H1 (cell line): ENCODE data around the gene PPP2R2C. TPM values are rescaled to one million over a fixed set of nuclear protein-coding genes. Genes with fewer than 3 reads are reported as not detected.
A peak's percentile ranks its signal among the peaks of the same experiment; 100 is the strongest.

Source experiments
- CTCF ChIA-PET: fragments of 300-600 bp; sonication (Branson Sonifier 250); formaldehyde crosslinking; loops from one replicate; lab custom pipeline; 2021; ENCODE audit not compliant: partially characterized antibody; lab: Charles Lee
- POLR2A ChIA-PET: fragments of 300-600 bp; sonication (Branson Sonifier 250); formaldehyde crosslinking; loops from one replicate; lab custom pipeline; 2021; ENCODE audit warnings: inconsistent platforms; ENCODE audit not compliant: partially characterized antibody; lab: Charles Lee
- DNase-seq, 2 experiments: peaks; one replicate each; pipeline versions ENCODE4 v3.0.0 to v3.0.0-alpha.2; 2010 to 2022; ENCODE audit warnings: low spot score in 2 of 2, low read depth in 1 of 2, mixed read lengths in 1 of 2
- FAIRE-seq: peaks from 2 replicates; lab custom pipeline; 2011; peaks lifted over from hg19 to GRCh38; lab: Jason Lieb, UNC
- H2AFZ ChIP-seq: 2 replicates; pipeline ENCODE4 v1.8.1; 2012; ENCODE audit warnings: low read length, inconsistent platforms
- H2AK5ac ChIP-seq: 2 replicates; pipeline ENCODE4 v1.6.1; 2013; ENCODE audit warnings: low read depth, low read length
- H2BK120ac ChIP-seq: replicated peaks from 2 replicates; pipeline ENCODE3; 2013; ENCODE audit warnings: low read depth, low read length, inconsistent platforms
- H2BK12ac ChIP-seq: 2 replicates; pipeline ENCODE4 v1.6.1; 2013; ENCODE audit warnings: low read depth, low read length
- H2BK15ac ChIP-seq: 2 replicates; pipeline ENCODE4 v1.6.1; 2013; ENCODE audit warnings: low read length
- H2BK20ac ChIP-seq: 2 replicates; pipeline ENCODE4 v1.6.1; 2013; ENCODE audit warnings: low read length
- H2BK5ac ChIP-seq: 2 replicates; pipeline ENCODE4 v1.6.1; 2013; ENCODE audit warnings: low read depth, low read length
- H3K14ac ChIP-seq: 2 replicates; pipeline ENCODE4 v1.6.1; 2013; ENCODE audit warnings: inconsistent platforms; ENCODE audit not compliant: insufficient read length
- H3K18ac ChIP-seq: 2 replicates; pipeline ENCODE4 v1.6.1; 2013; ENCODE audit warnings: low read length; ENCODE audit errors: extremely low read depth
- H3K23ac ChIP-seq: 2 replicates; pipeline ENCODE4 v1.6.1; 2013; ENCODE audit warnings: inconsistent platforms; ENCODE audit not compliant: insufficient read length
- H3K23me2 ChIP-seq: 2 replicates; pipeline ENCODE4 v1.6.1; 2013; ENCODE audit warnings: low read depth, low read length
- H3K27ac ChIP-seq: 2 replicates; pipeline ENCODE4 v1.6.1; 2011; ENCODE audit warnings: low read depth, low read length, inconsistent platforms
- H3K27me3 ChIP-seq, 4 experiments: replicated peaks in 1 of 4; 1 replicate in 1 of 4; 2 replicates in 3 of 4; pipeline versions ENCODE4 v1.6.1 to v1.8.1; 2011 to 2013; ENCODE audit warnings: low read length in 3 of 4, mild to moderate bottlenecking in 3 of 4, inconsistent platforms in 2 of 4, mixed read lengths in 2 of 4, moderate library complexity in 1 of 4; ENCODE audit not compliant: control insufficient read depth in 3 of 4, insufficient read depth in 3 of 4; ENCODE audit errors: extremely low read depth in 1 of 4
- H3K36me3 ChIP-seq, 4 experiments: 2 replicates each; pipeline versions ENCODE4 v1.6.1 to v1.8.1; 2011 to 2013; ENCODE audit warnings: mild to moderate bottlenecking in 4 of 4, low read length in 3 of 4, moderate library complexity in 2 of 4, control low read depth in 1 of 4, inconsistent platforms in 1 of 4; ENCODE audit not compliant: insufficient read depth in 4 of 4, control insufficient read depth in 2 of 4
- H3K4ac ChIP-seq: replicated peaks from 2 replicates; pipeline ENCODE3; 2013; ENCODE audit warnings: low read length, low read depth, mixed read lengths, inconsistent platforms; ENCODE audit not compliant: insufficient read length
- H3K4me1 ChIP-seq, 4 experiments: replicated peaks in 1 of 4; 1 replicate in 1 of 4; 2 replicates in 3 of 4; pipeline versions ENCODE4 v1.6.1 to v1.8.1; 2011 to 2013; ENCODE audit warnings: low read length in 3 of 4, inconsistent platforms in 2 of 4, mixed read lengths in 1 of 4; ENCODE audit not compliant: insufficient read depth in 4 of 4, control insufficient read depth in 3 of 4
- H3K4me2 ChIP-seq, 2 experiments: 2 replicates each; pipeline versions ENCODE4 v1.6.1 to v1.8.1; 2011 to 2013; ENCODE audit warnings: low read depth in 2 of 2, low read length in 2 of 2, control low read depth in 1 of 2, inconsistent platforms in 1 of 2, mild to moderate bottlenecking in 1 of 2; ENCODE audit not compliant: insufficient read depth in 1 of 2
- H3K4me3 ChIP-seq, 4 experiments: fragments of 200-600, 300-600 bp in 1 of 4; sonication (generic), shearing (Covaris generic), sonication (Bioruptor Twin) in 1 of 4; 2 replicates each; pipeline versions ENCODE4 v1.5.1 to v1.8.1; 2011 to 2016; ENCODE audit warnings: low read length in 4 of 4, low read depth in 3 of 4, control low read depth in 2 of 4, inconsistent platforms in 2 of 4, mild to moderate bottlenecking in 2 of 4, mixed read lengths in 1 of 4, moderate library complexity in 1 of 4; ENCODE audit not compliant: insufficient read depth in 2 of 4; ENCODE audit errors: extremely low read depth in 1 of 4
- H3K56ac ChIP-seq: replicated peaks from 2 replicates; pipeline ENCODE3; 2013; ENCODE audit warnings: low read depth, mild to moderate bottlenecking, mixed read lengths, low read length, inconsistent platforms; ENCODE audit not compliant: insufficient read length
- H3K79me1 ChIP-seq: 2 replicates; pipeline ENCODE4 v1.6.1; 2013; ENCODE audit warnings: low read depth, low read length, control low read depth
- H3K79me2 ChIP-seq, 2 experiments: 2 replicates each; pipeline versions ENCODE4 v1.6.1 to v1.8.1; 2012 to 2013; ENCODE audit warnings: low read length in 2 of 2, mild to moderate bottlenecking in 2 of 2, inconsistent platforms in 1 of 2; ENCODE audit not compliant: insufficient read depth in 2 of 2, control insufficient read depth in 1 of 2
- H3K9ac ChIP-seq, 4 experiments: replicated peaks in 1 of 4; 1 replicate in 1 of 4; 2 replicates in 3 of 4; pipeline versions ENCODE4 v1.6.1 to v1.8.1; 2011 to 2013; ENCODE audit warnings: low read depth in 3 of 4, low read length in 3 of 4, control low read depth in 2 of 4, mild to moderate bottlenecking in 2 of 4, moderate library complexity in 2 of 4, inconsistent platforms in 1 of 4; ENCODE audit errors: extremely low read depth in 1 of 4
- H3K9me3 ChIP-seq, 2 experiments: 2 replicates each; pipeline versions ENCODE4 v1.6.1 to v1.8.1; 2012 to 2013; ENCODE audit warnings: mild to moderate bottlenecking in 2 of 2, moderate library complexity in 2 of 2, control low read depth in 1 of 2, inconsistent platforms in 1 of 2, low read depth in 1 of 2, low read length in 1 of 2, mixed read lengths in 1 of 2; ENCODE audit not compliant: insufficient read depth in 2 of 2
- H4K20me1 ChIP-seq, 2 experiments: replicated peaks in 1 of 2; 2 replicates each; pipeline versions ENCODE3 to v1.8.1; 2011 to 2013; ENCODE audit warnings: inconsistent platforms in 2 of 2, low read length in 2 of 2, mild to moderate bottlenecking in 1 of 2; ENCODE audit not compliant: insufficient read depth in 2 of 2, control insufficient read depth in 1 of 2
- H4K5ac ChIP-seq: 2 replicates; pipeline ENCODE4 v1.6.1; 2013; ENCODE audit warnings: low read length, low read depth, mixed read lengths, inconsistent platforms; ENCODE audit not compliant: insufficient read length
- H4K8ac ChIP-seq: 2 replicates; pipeline ENCODE4 v1.8.0; 2013; ENCODE audit warnings: mild to moderate bottlenecking, moderate library complexity, low read length, inconsistent platforms; ENCODE audit not compliant: insufficient read depth; ENCODE audit errors: extremely low read depth
- H4K91ac ChIP-seq: replicated peaks from 2 replicates; pipeline ENCODE3; 2013; ENCODE audit warnings: low read length, mixed read lengths, inconsistent platforms; ENCODE audit not compliant: insufficient read length
- NANOG ChIP-seq: IDR thresholded peaks from 2 replicates; pipeline ENCODE4 v1.6.1; 2011; ENCODE audit warnings: low read length, low read depth, mild to moderate bottlenecking, inconsistent platforms; ENCODE audit not compliant: insufficient read depth, poor library complexity, severe bottlenecking
- POLR2A ChIP-seq, 2 experiments: IDR thresholded peaks; 1 replicate in 1 of 2; 2 replicates in 1 of 2; pipeline ENCODE4 v1.6.1; 2011; ENCODE audit warnings: low read depth in 2 of 2, low read length in 2 of 2, mild to moderate bottlenecking in 2 of 2; ENCODE audit errors: control extremely low read depth in 1 of 2
- SIRT6 ChIP-seq: IDR thresholded peaks from one replicate; pipeline ENCODE4 v1.7.1; 2012; ENCODE audit warnings: low read length, inconsistent platforms
- WGBS, 2 experiments: shearing (Covaris generic) in 1 of 2; methylation state at CpG; one replicate each; pipeline versions ENCODE4 v1.1.6 to v1.1.7; 2013 to 2015; ENCODE audit warnings: low lambda C conversion rate in 2 of 2, mixed read lengths in 2 of 2, inconsistent platforms in 1 of 2, low coverage in 1 of 2, missing lambda C conversion rate in 1 of 2; ENCODE audit not compliant: insufficient replicate concordance in 2 of 2, insufficient coverage in 1 of 2, insufficient read length in 1 of 2; ENCODE audit errors: extremely low coverage in 1 of 2, missing lambda C conversion rate in 1 of 2; 5-methylcytosine and 5-hydroxymethylcytosine counted together
- polyA plus RNA-seq, 7 experiments: library from polyadenylated mRNA; depleted of rRNA in 3 of 7; stranded (reverse) in 5 of 7; unstranded in 2 of 7; fragments of >200 nt in 5 of 7; fragments of 200-250 nt in 2 of 7; gene quantifications; 1 replicate in 5 of 7; 2 replicates in 1 of 7; 4 replicates in 1 of 7; pipeline versions ENCODE4 v1.2.1 to v1.2.3, GENCODE V29; 2011 to 2013; ENCODE audit warnings: missing spikeins in 2 of 7, mixed read lengths in 2 of 7
- total RNA-seq: library from RNA; stranded (reverse); fragmentation: NEBNext Ultra II Directional; extraction: Animal tissue kit (Norgen Biotek cat#: 25700); gene quantifications from 2 replicates; pipeline ENCODE4 v1.2.1, GENCODE V29; 2021

Gene PPP2R2C
- total and polyA plus RNA-seq, 2 of the 8 experiments (the other 6 are each of a cell fraction or from before 2014, with no cell fraction given), result 6.4 TPM

DNA sequence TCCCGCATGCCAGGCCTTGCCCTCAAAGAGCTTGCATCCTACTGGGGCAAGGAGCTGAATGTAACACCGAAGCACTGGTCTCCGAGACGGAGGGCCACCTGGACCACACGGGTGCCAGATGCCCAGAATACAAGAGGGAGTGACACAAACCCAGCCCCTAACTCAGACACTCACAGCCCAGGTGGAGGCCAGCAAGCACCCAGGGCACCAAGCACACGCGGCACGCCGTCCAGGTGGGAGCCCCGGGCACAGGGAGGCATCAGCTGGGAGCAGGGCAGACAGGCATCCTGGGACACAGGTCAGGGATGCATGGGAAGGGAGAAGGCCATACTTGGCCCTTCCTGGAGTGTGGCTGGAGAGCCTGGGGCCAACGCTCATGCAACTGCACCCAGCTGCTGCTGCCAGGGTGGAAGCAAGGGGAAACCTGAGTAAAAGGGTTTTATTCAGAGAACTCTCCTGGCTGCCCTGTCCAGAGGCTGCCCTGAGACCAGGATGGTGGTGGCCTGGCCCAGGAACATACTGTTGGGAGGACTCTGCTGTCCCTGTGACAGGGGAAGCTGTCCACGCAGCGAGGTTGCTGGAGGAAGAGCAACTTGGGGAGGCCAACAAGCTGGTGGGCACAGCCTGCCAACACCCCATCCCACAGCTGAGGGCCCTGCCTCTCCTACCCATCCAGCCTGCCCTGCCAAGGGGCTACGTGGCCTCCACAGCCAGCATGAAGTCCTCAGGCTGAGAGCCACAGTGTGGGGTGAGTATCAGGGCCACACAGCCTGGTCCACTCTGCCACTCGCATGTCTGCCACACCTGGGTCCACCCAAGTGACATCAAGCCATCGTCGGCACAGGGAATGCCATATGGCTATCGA, 22.2 kb upstream of the PPP2R2C start:
- H3K36me3 ChIP-seq, result no peaks in the 10 kb centered on the region
- no peaks in the 10 kb centered on the region for H3K9me3 ChIP-seq
- no peak for FAIRE-seq
- no peak overlapping the region for H3K27ac ChIP-seq
- no peak overlapping the region for H3K9ac ChIP-seq
- H2BK5ac ChIP-seq, result no peak overlapping the region
- H3K18ac ChIP-seq, result no peak overlapping the region
- no peak overlapping the region for H2AFZ ChIP-seq
- H3K23me2 ChIP-seq, result no peaks in the 10 kb centered on the region
- H3K56ac ChIP-seq, result no peak overlapping the region
- no peak overlapping the region for H2AK5ac ChIP-seq
- H3K4me2 ChIP-seq, result no peak overlapping the region
- H3K23ac ChIP-seq, result no peak overlapping the region
- no peaks in the 10 kb centered on the region; a peak in 2 of 7 replicates for H3K27me3 ChIP-seq
- no peak overlapping the region for H2BK20ac ChIP-seq
- H4K8ac ChIP-seq, result no peak overlapping the region; the same call in 1 of the 2 replicates
- no peak overlapping the region for H3K4ac ChIP-seq
- no peak overlapping the region for H2BK15ac ChIP-seq
- no peak for DNase-seq
- no peaks in the 10 kb centered on the region for H4K20me1 ChIP-seq
- H2BK120ac ChIP-seq, result no peak overlapping the region
- POLR2A ChIA-PET, result no interaction called here
- H4K91ac ChIP-seq, result peak overlapping the region; percentile 25
- no peaks in the 10 kb centered on the region for H3K79me2 ChIP-seq
- peak overlapping the region; percentile 50; the same call in 1 of the 2 replicates for H2BK12ac ChIP-seq
- CTCF ChIA-PET, result interaction anchor here (1.0 to 3.2 kb wide), 3 partner anchors 21 to 56 kb away, joined by 3 to 9 read pairs (median 4); no protein-coding TSS in a partner anchor
- peaks cover 0 to 4% (median 0%) of the 10 kb centered on the region in 4 experiments; a peak in 3 of 7 replicates for H3K4me1 ChIP-seq
- no peak overlapping the region for H3K14ac ChIP-seq
- H4K5ac ChIP-seq, result no peak overlapping the region
- 76% methylated on average over 18 of the region's 18 CpGs; no CpG with 5 or more reads in 1 of the 2 experiments for WGBS, 2 experiments
- no peak overlapping the region for H3K4me3 ChIP-seq
- H3K79me1 ChIP-seq, result no peaks in the 10 kb centered on the region
- TF ChIP-seq POLR2A (IDR thresholded peaks at IDR 0.05; ENCODE audit: control extremely low read depth in 1 of 2, low read depth in 2 of 2, low read length in 2 of 2), result no peak
- TF ChIP-seq NANOG, result no peak
- TF ChIP-seq SIRT6, result no peak
